ENCODE data around the gene DHRSX. TPM values are rescaled to one million over a fixed set of nuclear protein-coding genes. Genes with fewer than 3 reads are reported as not detected.
"Not testable (repeated sequence)": the region's sequence is repeated elsewhere in the genome, so short reads cannot be mapped to it uniquely, and the experiment has no call there.

Gene DHRSX
- total RNA-seq, 1 donor from 2014 or later: 37.1 TPM

GRCh38 chrX:2463973-2464676, 36.7 kb downstream of the DHRSX start:
- H3K27me3 Mint-ChIP-seq (ENCODE audit: unreplicated experiment): peaks cover 9% of the 10 kb centered on the region
- H3K4me3 Mint-ChIP-seq (ENCODE audit: unreplicated experiment): no peak overlapping the region
- H3K36me3 Mint-ChIP-seq (ENCODE audit: unreplicated experiment): peaks cover 4% of the 10 kb centered on the region
- TF ChIP-seq, protein P1, sequence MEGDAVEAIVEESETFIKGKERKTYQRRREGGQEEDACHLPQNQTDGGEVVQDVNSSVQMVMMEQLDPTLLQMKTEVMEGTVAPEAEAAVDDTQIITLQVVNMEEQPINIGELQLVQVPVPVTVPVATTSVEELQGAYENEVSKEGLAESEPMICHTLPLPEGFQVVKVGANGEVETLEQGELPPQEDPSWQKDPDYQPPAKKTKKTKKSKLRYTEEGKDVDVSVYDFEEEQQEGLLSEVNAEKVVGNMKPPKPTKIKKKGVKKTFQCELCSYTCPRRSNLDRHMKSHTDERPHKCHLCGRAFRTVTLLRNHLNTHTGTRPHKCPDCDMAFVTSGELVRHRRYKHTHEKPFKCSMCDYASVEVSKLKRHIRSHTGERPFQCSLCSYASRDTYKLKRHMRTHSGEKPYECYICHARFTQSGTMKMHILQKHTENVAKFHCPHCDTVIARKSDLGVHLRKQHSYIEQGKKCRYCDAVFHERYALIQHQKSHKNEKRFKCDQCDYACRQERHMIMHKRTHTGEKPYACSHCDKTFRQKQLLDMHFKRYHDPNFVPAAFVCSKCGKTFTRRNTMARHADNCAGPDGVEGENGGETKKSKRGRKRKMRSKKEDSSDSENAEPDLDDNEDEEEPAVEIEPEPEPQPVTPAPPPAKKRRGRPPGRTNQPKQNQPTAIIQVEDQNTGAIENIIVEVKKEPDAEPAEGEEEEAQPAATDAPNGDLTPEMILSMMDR (IDR thresholded peaks at IDR 0.05; ENCODE audit: partially characterized antibody, unreplicated experiment): no peak
- DNase-seq: no peak
- peaks cover 3% of the 10 kb centered on the region for H3K4me1 Mint-ChIP-seq (ENCODE audit: low read depth, unreplicated experiment)
- no peak overlapping the region for H3K27ac Mint-ChIP-seq (ENCODE audit: unreplicated experiment)
- H3K9me3 Mint-ChIP-seq (ENCODE audit: unreplicated experiment): no peaks in the 10 kb centered on the region

DNA sequence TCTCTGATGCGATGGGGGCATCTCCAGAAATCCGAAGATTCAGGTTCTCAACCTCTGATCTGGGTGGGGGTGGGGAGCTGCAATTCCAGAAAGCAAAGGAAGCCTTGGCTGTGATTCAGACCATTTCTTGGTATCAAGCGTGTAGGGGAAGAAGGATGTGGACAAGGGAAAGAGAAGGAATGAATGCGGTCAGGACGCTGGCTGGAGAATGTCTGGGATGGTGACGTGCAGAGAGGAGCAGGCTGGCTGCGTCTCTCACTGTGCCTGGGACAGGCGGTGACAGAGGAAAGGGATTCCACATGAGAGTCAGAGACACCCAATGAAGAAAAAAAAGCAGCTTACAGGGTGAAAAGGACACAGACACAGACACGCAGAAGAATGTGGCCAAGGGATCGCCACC, 37.3 kb downstream of the DHRSX start:
- DNase-seq; H3K36me3 Mint-ChIP-seq (ENCODE audit: unreplicated experiment); H3K9me3 Mint-ChIP-seq (ENCODE audit: unreplicated experiment); H3K4me3 Mint-ChIP-seq (ENCODE audit: unreplicated experiment); H3K27ac Mint-ChIP-seq (ENCODE audit: unreplicated experiment); H3K4me1 Mint-ChIP-seq (ENCODE audit: low read depth, unreplicated experiment); H3K27me3 Mint-ChIP-seq (ENCODE audit: unreplicated experiment): not testable (repeated sequence)

DNA sequence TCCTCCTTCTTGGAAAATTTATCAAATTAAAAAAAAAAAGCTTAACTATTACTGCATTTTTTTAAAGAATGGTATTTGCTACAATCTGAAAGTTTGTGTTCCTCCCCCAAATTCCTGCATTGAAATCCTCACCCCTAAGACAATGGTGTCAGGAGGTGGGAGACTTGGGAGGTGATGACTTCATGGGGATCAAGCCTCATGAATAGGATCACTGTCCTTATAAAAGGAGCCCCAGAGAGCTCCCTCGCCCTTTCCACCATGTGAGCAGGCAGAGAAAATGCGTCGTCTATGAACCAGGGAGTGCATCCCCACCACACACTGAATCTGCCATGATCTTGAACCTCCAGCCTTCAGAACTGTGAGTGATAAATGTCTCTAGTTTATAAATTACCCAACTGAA, 38.0 kb downstream of the DHRSX start:
- Mint-ChIP-seq H3K36me3 (ENCODE audit: unreplicated experiment) (peaks cover 4% of the 10 kb centered on the region), H3K27ac (ENCODE audit: unreplicated experiment) (no peak overlapping the region), H3K9me3 (ENCODE audit: unreplicated experiment) (peaks cover 2% of the 10 kb centered on the region), H3K4me3 (ENCODE audit: unreplicated experiment) (no peak overlapping the region), H3K27me3 (ENCODE audit: unreplicated experiment) (peaks cover 7% of the 10 kb centered on the region), H3K4me1 (ENCODE audit: low read depth, unreplicated experiment) (peaks cover 3% of the 10 kb centered on the region)
- DNase-seq: no peak
- TF ChIP-seq, protein P1 (IDR thresholded peaks at IDR 0.05; ENCODE audit: partially characterized antibody, unreplicated experiment): no peak

GRCh38 chrX:2462074-2462473, 38.7 kb downstream of the DHRSX start:
- Mint-ChIP-seq H3K27ac (ENCODE audit: unreplicated experiment) (no peak overlapping the region), H3K27me3 (ENCODE audit: unreplicated experiment) (peaks cover 10% of the 10 kb centered on the region), H3K4me1 (ENCODE audit: low read depth, unreplicated experiment) (peaks cover 3% of the 10 kb centered on the region), H3K4me3 (ENCODE audit: unreplicated experiment) (no peak overlapping the region), H3K9me3 (ENCODE audit: unreplicated experiment) (peaks cover 6% of the 10 kb centered on the region), H3K36me3 (ENCODE audit: unreplicated experiment) (peaks cover 4% of the 10 kb centered on the region)
- TF ChIP-seq, protein P1 (IDR thresholded peaks at IDR 0.05; ENCODE audit: partially characterized antibody, unreplicated experiment): no peak
- DNase-seq: no peak

- Mint-ChIP-seq H3K4me3 (ENCODE audit: unreplicated experiment) (no peak overlapping the region), H3K27me3 (ENCODE audit: unreplicated experiment) (peaks cover 10% of the 10 kb centered on the region), H3K36me3 (ENCODE audit: unreplicated experiment) (peaks cover 4% of the 10 kb centered on the region), H3K4me1 (ENCODE audit: low read depth, unreplicated experiment) (peaks cover 3% of the 10 kb centered on the region), H3K9me3 (ENCODE audit: unreplicated experiment) (peaks cover 9% of the 10 kb centered on the region), H3K27ac (ENCODE audit: unreplicated experiment) (no peak overlapping the region)
- TF ChIP-seq, protein P1 (IDR thresholded peaks at IDR 0.05; ENCODE audit: partially characterized antibody, unreplicated experiment): no peak
- no peak for DNase-seq
Observed at GRCh38 chrX:2461711-2462016, 39.1 kb downstream of the DHRSX start.

DNA sequence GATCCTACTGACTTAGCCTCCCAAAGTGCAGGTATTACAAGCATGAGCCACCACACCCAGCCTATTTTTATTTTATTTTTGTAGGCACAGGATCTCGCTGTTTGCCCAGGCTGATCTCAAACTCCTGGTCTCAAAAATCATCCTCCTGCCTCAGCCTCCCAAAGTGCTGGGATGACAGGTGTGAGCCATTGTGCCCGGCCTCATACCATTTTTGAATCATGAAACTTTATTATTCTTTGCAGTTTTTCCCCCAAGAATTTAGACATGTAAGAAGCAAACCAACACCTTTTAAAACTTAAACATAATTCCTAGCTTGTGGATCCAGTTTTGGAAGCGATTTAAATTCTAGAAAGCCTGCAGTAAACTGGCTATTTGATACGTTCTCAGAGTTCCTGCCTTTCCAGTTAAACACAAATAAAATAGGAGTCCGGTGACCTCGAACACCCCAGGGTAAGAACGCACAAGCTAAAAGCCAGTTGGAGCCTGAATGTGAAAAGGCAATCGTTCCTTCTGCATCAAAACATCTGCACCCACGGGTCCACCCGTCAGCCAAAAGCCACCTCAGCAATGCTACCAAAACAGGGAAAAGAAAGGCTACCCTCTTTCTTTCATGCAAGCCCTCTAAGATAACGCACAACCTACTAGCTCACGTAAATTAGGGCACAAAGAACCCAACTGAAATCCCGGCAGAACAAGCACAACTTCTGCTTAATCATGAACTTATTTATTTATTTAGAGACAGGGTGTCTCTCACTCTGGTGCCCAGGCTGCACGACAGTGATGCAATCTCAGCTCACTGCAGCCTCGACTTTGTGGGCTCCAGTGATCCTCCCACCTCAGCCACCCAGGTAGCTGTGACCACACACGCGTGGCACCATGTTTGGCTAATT, 39.7 kb downstream of the DHRSX start:
- not testable (repeated sequence) for H3K4me1 Mint-ChIP-seq (ENCODE audit: low read depth, unreplicated experiment); DNase-seq; H3K27ac Mint-ChIP-seq (ENCODE audit: unreplicated experiment); H3K36me3 Mint-ChIP-seq (ENCODE audit: unreplicated experiment); H3K4me3 Mint-ChIP-seq (ENCODE audit: unreplicated experiment)
- peaks cover 10% of the 10 kb centered on the region for H3K9me3 Mint-ChIP-seq (ENCODE audit: unreplicated experiment)
- H3K27me3 Mint-ChIP-seq (ENCODE audit: unreplicated experiment): peaks cover 10% of the 10 kb centered on the region

DNA sequence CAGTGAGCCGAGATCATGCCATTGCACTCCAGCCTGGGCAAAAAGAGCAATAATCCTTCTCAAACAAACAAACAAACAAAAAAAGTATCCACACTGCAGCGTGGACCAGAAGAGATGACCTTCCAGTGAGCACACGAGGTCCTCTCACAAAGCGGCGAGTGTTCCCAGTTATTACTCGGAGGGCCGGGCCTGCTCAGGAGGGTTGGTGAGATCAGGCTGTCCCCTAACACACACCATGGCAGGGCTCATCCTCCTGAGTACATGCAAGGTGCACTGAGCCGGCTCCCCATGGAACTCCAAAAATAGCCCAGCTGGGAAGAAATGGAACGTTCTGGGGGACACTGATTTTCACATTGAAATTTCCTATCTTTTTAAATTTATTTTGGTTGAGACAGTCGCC, 40.7 kb downstream of the DHRSX start:
- not testable (repeated sequence) for H3K36me3 Mint-ChIP-seq (ENCODE audit: unreplicated experiment); DNase-seq; H3K4me1 Mint-ChIP-seq (ENCODE audit: low read depth, unreplicated experiment); H3K27ac Mint-ChIP-seq (ENCODE audit: unreplicated experiment); H3K4me3 Mint-ChIP-seq (ENCODE audit: unreplicated experiment)
- H3K9me3 Mint-ChIP-seq (ENCODE audit: unreplicated experiment): peaks cover 10% of the 10 kb centered on the region
- peaks cover 10% of the 10 kb centered on the region for H3K27me3 Mint-ChIP-seq (ENCODE audit: unreplicated experiment)
